Measurements from ENCODE around the gene LPP. TPM values are rescaled to one million over a fixed set of nuclear protein-coding genes. Genes with fewer than 3 reads are reported as not detected.

LPP gene
- total and polyA plus RNA-seq, 10 of the 15 experiments (the other 5 are each of a cell fraction or from before 2014, with no cell fraction given): under 0.01 to 0.62 (median 0.03) TPM

DNA sequence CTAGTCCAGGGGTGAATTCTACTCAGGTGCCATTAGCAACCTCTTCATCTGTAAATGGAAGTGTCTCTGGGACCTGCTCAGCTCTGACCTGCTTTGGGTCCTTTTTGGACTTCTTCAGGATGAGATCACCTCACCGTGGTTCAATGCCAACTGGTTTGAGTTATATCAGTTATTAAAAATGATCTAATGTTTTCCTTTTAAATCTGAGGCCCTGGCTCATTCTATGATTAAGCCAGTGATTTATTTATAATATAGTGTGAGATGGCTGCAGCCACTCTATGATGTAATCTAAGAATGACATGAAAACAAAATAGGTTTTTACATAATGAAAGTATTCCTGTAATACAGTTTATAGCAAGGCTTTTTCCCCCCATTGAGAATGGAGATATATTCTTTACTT, 79.4 kb downstream of the LPP start (continued):
- TF ChIP-seq, protein P1, sequence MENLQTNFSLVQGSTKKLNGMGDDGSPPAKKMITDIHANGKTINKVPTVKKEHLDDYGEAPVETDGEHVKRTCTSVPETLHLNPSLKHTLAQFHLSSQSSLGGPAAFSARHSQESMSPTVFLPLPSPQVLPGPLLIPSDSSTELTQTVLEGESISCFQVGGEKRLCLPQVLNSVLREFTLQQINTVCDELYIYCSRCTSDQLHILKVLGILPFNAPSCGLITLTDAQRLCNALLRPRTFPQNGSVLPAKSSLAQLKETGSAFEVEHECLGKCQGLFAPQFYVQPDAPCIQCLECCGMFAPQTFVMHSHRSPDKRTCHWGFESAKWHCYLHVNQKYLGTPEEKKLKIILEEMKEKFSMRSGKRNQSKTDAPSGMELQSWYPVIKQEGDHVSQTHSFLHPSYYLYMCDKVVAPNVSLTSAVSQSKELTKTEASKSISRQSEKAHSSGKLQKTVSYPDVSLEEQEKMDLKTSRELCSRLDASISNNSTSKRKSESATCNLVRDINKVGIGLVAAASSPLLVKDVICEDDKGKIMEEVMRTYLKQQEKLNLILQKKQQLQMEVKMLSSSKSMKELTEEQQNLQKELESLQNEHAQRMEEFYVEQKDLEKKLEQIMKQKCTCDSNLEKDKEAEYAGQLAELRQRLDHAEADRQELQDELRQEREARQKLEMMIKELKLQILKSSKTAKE (IDR thresholded peaks at IDR 0.05; ENCODE audit: low read depth, poor library complexity, severe bottlenecking): no peak
- TF ChIP-seq KDM1A (IDR thresholded peaks at IDR 0.05; ENCODE audit: borderline replicate concordance): no peak
- TF ChIP-seq SIN3A (IDR thresholded peaks at IDR 0.05; ENCODE audit: low read depth, low read length): no peak
- TF ChIP-seq TCF3 (IDR thresholded peaks at IDR 0.05; ENCODE audit: borderline replicate concordance, insufficient read depth, low read depth, low read length): no peak

DNA sequence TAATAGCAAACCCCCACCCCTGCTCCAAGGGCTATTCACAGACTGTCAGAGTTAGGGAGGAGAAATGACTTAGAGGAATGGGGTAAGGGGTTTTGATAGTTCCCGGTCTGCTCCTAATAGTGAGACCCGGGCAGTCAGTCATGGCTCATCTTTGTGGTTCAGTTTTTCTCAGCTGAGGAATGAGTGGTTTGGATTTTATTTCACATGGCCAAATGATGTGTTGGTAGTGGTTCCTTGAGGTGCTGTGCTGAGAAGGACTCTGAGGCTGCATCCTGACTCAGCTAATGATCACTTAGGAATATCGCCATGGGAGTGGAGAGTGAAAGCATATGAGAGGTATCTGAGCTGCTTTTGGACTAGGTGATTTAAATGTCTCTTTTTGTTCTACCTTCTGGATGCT, 80.2 kb downstream of the LPP start:
- no peak for FAIRE-seq
- POLR2A ChIA-PET: no interaction called here

More for the DNA sequence above, 80.2 kb downstream of the LPP start:
- ChIA-PET SMC1A (ENCODE audit: uncharacterized antibody, unreplicated experiment) (interaction anchor here (0.5 kb wide), 1 partner anchor 29 kb away, joined by 3 read pairs; no protein-coding TSS in a partner anchor), CTCF (no interaction called here), RAD21 (ENCODE audit: unreplicated experiment) (no interaction called here)
- 66% methylated on average over 3 of the region's 3 CpGs for WGBS (ENCODE audit: insufficient coverage, insufficient replicate concordance, low lambda C conversion rate, missing lambda C conversion rate)
- intact Hi-C loops (cut with micrococcal nuclease; ENCODE audit: unreplicated experiment): no loop called here
- TF ChIP-seq SIN3A (IDR thresholded peaks at IDR 0.05; ENCODE audit: low read depth, low read length) (no peak), ZNF217 (IDR thresholded peaks at IDR 0.05) (no peak), NRF1 (conservative IDR thresholded peaks at IDR 0.05; ENCODE audit: low read depth, low read length) (no peak), SREBF2 (IDR thresholded peaks at IDR 0.05; ENCODE audit: low read length) (no peak), ZNF384 (IDR thresholded peaks at IDR 0.05; ENCODE audit: borderline replicate concordance, low read depth, low read length) (no peak), CHD4 (IDR thresholded peaks at IDR 0.05) (no peak), FOS (IDR thresholded peaks at IDR 0.05; ENCODE audit: borderline replicate concordance, extremely low read depth, insufficient read length) (no peak), SPI1 (IDR thresholded peaks at IDR 0.05; ENCODE audit: borderline replicate concordance, insufficient read depth, low read depth, low read length) (no peak), MYB (IDR thresholded peaks at IDR 0.05; ENCODE audit: borderline replicate concordance, low read depth, low read length) (no peak)
- TF ChIP-seq, protein P2, sequence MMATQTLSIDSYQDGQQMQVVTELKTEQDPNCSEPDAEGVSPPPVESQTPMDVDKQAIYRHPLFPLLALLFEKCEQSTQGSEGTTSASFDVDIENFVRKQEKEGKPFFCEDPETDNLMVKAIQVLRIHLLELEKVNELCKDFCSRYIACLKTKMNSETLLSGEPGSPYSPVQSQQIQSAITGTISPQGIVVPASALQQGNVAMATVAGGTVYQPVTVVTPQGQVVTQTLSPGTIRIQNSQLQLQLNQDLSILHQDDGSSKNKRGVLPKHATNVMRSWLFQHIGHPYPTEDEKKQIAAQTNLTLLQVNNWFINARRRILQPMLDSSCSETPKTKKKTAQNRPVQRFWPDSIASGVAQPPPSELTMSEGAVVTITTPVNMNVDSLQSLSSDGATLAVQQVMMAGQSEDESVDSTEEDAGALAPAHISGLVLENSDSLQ (IDR thresholded peaks at IDR 0.05): no peak
- TF ChIP-seq, protein P3, sequence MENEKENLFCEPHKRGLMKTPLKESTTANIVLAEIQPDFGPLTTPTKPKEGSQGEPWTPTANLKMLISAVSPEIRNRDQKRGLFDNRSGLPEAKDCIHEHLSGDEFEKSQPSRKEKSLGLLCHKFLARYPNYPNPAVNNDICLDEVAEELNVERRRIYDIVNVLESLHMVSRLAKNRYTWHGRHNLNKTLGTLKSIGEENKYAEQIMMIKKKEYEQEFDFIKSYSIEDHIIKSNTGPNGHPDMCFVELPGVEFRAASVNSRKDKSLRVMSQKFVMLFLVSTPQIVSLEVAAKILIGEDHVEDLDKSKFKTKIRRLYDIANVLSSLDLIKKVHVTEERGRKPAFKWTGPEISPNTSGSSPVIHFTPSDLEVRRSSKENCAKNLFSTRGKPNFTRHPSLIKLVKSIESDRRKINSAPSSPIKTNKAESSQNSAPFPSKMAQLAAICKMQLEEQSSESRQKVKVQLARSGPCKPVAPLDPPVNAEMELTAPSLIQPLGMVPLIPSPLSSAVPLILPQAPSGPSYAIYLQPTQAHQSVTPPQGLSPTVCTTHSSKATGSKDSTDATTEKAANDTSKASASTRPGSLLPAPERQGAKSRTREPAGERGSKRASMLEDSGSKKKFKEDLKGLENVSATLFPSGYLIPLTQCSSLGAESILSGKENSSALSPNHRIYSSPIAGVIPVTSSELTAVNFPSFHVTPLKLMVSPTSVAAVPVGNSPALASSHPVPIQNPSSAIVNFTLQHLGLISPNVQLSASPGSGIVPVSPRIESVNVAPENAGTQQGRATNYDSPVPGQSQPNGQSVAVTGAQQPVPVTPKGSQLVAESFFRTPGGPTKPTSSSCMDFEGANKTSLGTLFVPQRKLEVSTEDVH (IDR thresholded peaks at IDR 0.05; ENCODE audit: low read depth, partially characterized antibody): no peak
- no TSS peak for BruUV-seq (replicated peaks)
- no peak for DNase-seq (ENCODE audit: low read depth, low spot score)
- Histone ChIP-seq H3K27ac (ENCODE audit: control insufficient read depth, insufficient read depth) (no peak overlapping the region), H3K4me2 (ENCODE audit: control insufficient read depth, insufficient read depth) (no peak overlapping the region), H3K36me3 (ENCODE audit: control insufficient read depth in 2 of 2, insufficient read depth in 2 of 2, low read length in 1 of 2) (no peaks in the 10 kb centered on the region), H3K4me1 (ENCODE audit: control insufficient read depth, insufficient read depth, low read length) (no peaks in the 10 kb centered on the region), H3K9ac (ENCODE audit: control insufficient read depth, insufficient read depth, low read length) (no peak overlapping the region), H4K20me1 (ENCODE audit: control insufficient read depth, insufficient read depth) (no peaks in the 10 kb centered on the region), H3K79me2 (ENCODE audit: control insufficient read depth, insufficient read depth, low read length) (no peaks in the 10 kb centered on the region), H2AFZ (ENCODE audit: control insufficient read depth, low read depth, low read length) (no peak overlapping the region), H3K9me3 (replicated peaks; ENCODE audit: control insufficient read depth, insufficient read depth, low read length) (no peaks in the 10 kb centered on the region), H3K27me3 (replicated peaks in 1 of 2; ENCODE audit: control insufficient read depth in 2 of 2, insufficient read depth in 2 of 2, low read length in 1 of 2) (peaks cover 0 to 1% of the 10 kb centered on the region in 2 experiments; a peak in 1 of 4 replicates), H3K4me3 (no peak overlapping the region)
- ATAC-seq: no peak
- in situ Hi-C loops (cut with MboI): no loop called here

Measured in GM12878 (cell line).